HepG2 (cell line): ENCODE data around the gene PHKG2. TPM values are rescaled to one million over a fixed set of nuclear protein-coding genes. Genes with fewer than 3 reads are reported as not detected.

ENCODE experiments used
- ARID4A ChIP-seq: sonication (generic); formaldehyde crosslinking; IDR thresholded peaks from 2 replicates; pipeline ENCODE4 v1.5.0; 2020; ENCODE audit warnings: mild to moderate bottlenecking, missing genetic modification reagents, borderline replicate concordance
- DMTF1 ChIP-seq: sonication (generic); formaldehyde crosslinking; IDR thresholded peaks from 2 replicates; pipeline ENCODE4 v1.4.0; 2020; ENCODE audit warnings: mild to moderate bottlenecking, missing genetic modification reagents
- FIP1L1 ChIP-seq: fragments of 200-400 bp; formaldehyde crosslinking; IDR thresholded peaks from 2 replicates; pipeline ENCODE4 v1.6.1; 2018; ENCODE audit warnings: low read depth, mild to moderate bottlenecking, low read length, moderate library complexity, borderline replicate concordance; ENCODE audit not compliant: insufficient read depth
- MEIS1 ChIP-seq: sonication (generic); formaldehyde crosslinking; IDR thresholded peaks from 2 replicates; pipeline ENCODE4 v1.9.0; 2021; ENCODE audit warnings: mild to moderate bottlenecking, missing genetic modification reagents, moderate library complexity, borderline replicate concordance
- MTA1 ChIP-seq: sonication (generic); formaldehyde crosslinking; IDR thresholded peaks from 2 replicates; pipeline ENCODE4 v1.4.0; 2020; ENCODE audit warnings: missing genetic modification reagents, mild to moderate bottlenecking, borderline replicate concordance
- MTF1 ChIP-seq: sonication (generic); formaldehyde crosslinking; IDR thresholded peaks from 2 replicates; pipeline ENCODE4 v1.5.0; 2020; ENCODE audit warnings: missing genetic modification reagents
- SNRNP70 ChIP-seq: fragments of 200-400 bp; formaldehyde crosslinking; IDR thresholded peaks from 2 replicates; pipeline ENCODE4 v1.6.1; 2017; ENCODE audit warnings: mild to moderate bottlenecking, low read depth, low read length, moderate library complexity
- YEATS2 ChIP-seq: sonication (generic); formaldehyde crosslinking; IDR thresholded peaks from 2 replicates; pipeline ENCODE4 v1.4.0; 2020; ENCODE audit warnings: missing genetic modification reagents, borderline replicate concordance
- ZBTB1 ChIP-seq: sonication (generic); formaldehyde crosslinking; IDR thresholded peaks from 2 replicates; pipeline ENCODE4 v1.4.0; 2020; ENCODE audit warnings: missing genetic modification reagents, borderline replicate concordance
- ZFP62 ChIP-seq: sonication (generic); formaldehyde crosslinking; IDR thresholded peaks from 2 replicates; pipeline ENCODE4 v1.4.0; 2020; ENCODE audit warnings: missing genetic modification reagents
- ZNF225 ChIP-seq: sonication (generic); formaldehyde crosslinking; IDR thresholded peaks from 2 replicates; pipeline ENCODE4 v1.4.0; 2020; ENCODE audit warnings: mild to moderate bottlenecking, missing genetic modification reagents
- ZNF230 ChIP-seq: sonication (generic); formaldehyde crosslinking; IDR thresholded peaks from 2 replicates; pipeline ENCODE4 v1.4.0; 2020; ENCODE audit warnings: mild to moderate bottlenecking, missing genetic modification reagents
- ZNF263 ChIP-seq: sonication (generic); formaldehyde crosslinking; IDR thresholded peaks from 2 replicates; pipeline ENCODE4 v1.4.0; 2020; ENCODE audit warnings: missing genetic modification reagents
- ZNF343 ChIP-seq: sonication (generic); formaldehyde crosslinking; IDR thresholded peaks from 2 replicates; pipeline ENCODE4 v1.4.0; 2020; ENCODE audit warnings: mild to moderate bottlenecking, missing genetic modification reagents
- ZNF878 ChIP-seq: sonication (generic); formaldehyde crosslinking; IDR thresholded peaks from 2 replicates; pipeline ENCODE4 v1.8.1; 2023; ENCODE audit warnings: mild to moderate bottlenecking, missing genetic modification reagents, moderate library complexity
- polyA plus RNA-seq, 8 experiments: library from polyadenylated mRNA; depleted of rRNA in 3 of 8; stranded (reverse) in 7 of 8; unstranded in 1 of 8; fragments of >200 nt; fragmentation: Illumina TruSeq in 4 of 8; extraction: Trizol in 4 of 8; gene quantifications; 2 replicates each; pipeline versions ENCODE4 v1.2.1 to v1.2.3, GENCODE V29; 2011 to 2016; ENCODE audit warnings: low read depth in 4 of 8, missing spikeins in 1 of 8, mixed read lengths in 1 of 8; ENCODE audit not compliant: insufficient read depth in 1 of 8
- total RNA-seq, 5 experiments: library from RNA; depleted of rRNA; stranded (reverse); fragments of >200 nt; fragmentation: Illumina TruSeq; extraction: Trizol; gene quantifications; 2 replicates each; pipeline ENCODE4 v1.2.3, GENCODE V29; 2016; ENCODE audit warnings: low read depth in 1 of 5
- TF ChIP-seq, protein P1 (sequence below), 2 experiments: sonication (generic) in 1 of 2; formaldehyde crosslinking in 1 of 2; IDR thresholded peaks; 2 replicates each; pipeline versions ENCODE4 v1.6.1 to v1.9.0; 2014 to 2022; ENCODE audit warnings: antibody characterized with exemption in 1 of 2, borderline replicate concordance in 1 of 2, inconsistent platforms in 1 of 2, low read depth in 1 of 2, missing genetic modification reagents in 1 of 2

PHKG2 gene
- total and polyA plus RNA-seq, 2 of the 13 experiments (the other 11 are each of a cell fraction or from before 2014, with no cell fraction given): 37.4 to 42.1 TPM

- TF ChIP-seq ARID4A (no peak), ZNF263 (CRISPR knock-in tag) (peak; percentile 35; the same call in 1 of the 2 replicates), ZNF225 (CRISPR knock-in tag) (no peak), SNRNP70 (no peak), ZFP62 (CRISPR knock-in tag) (0 out of 2 replicates have a peak, but pooled peaks have one; percentile 32), MTA1 (CRISPR knock-in tag) (peak; percentile 59; the same call in 1 of the 2 replicates), YEATS2 (CRISPR knock-in tag) (no peak), MEIS1 (CRISPR knock-in tag) (0 out of 2 replicates have a peak, but pooled peaks have one; percentile 6), DMTF1 (CRISPR knock-in tag) (no peak), ZNF343 (CRISPR knock-in tag) (peak; percentile 72), ZBTB1 (CRISPR knock-in tag) (no peak), ZNF878 (no peak; the same call in 1 of the 2 replicates), MTF1 (0 out of 2 replicates have a peak, but pooled peaks have one; percentile 61), FIP1L1 (no peak), ZNF230 (CRISPR knock-in tag) (no peak)
- TF ChIP-seq, protein P1, sequence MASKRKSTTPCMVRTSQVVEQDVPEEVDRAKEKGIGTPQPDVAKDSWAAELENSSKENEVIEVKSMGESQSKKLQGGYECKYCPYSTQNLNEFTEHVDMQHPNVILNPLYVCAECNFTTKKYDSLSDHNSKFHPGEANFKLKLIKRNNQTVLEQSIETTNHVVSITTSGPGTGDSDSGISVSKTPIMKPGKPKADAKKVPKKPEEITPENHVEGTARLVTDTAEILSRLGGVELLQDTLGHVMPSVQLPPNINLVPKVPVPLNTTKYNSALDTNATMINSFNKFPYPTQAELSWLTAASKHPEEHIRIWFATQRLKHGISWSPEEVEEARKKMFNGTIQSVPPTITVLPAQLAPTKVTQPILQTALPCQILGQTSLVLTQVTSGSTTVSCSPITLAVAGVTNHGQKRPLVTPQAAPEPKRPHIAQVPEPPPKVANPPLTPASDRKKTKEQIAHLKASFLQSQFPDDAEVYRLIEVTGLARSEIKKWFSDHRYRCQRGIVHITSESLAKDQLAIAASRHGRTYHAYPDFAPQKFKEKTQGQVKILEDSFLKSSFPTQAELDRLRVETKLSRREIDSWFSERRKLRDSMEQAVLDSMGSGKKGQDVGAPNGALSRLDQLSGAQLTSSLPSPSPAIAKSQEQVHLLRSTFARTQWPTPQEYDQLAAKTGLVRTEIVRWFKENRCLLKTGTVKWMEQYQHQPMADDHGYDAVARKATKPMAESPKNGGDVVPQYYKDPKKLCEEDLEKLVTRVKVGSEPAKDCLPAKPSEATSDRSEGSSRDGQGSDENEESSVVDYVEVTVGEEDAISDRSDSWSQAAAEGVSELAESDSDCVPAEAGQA (IDR thresholded peaks at IDR 0.05; ENCODE audit: low read depth): no peak
- TF ChIP-seq, protein P1 (CRISPR knock-in tag; IDR thresholded peaks at IDR 0.05; ENCODE audit: borderline replicate concordance): no peak
Observed at GRCh38 chr16:30777591-30778297, 29.5 kb downstream of the PHKG2 start (continued).
